Measurements from ENCODE around the gene CACNA2D1. TPM values are rescaled to one million over a fixed set of nuclear protein-coding genes. Genes with fewer than 3 reads are reported as not detected.

Gene CACNA2D1
- total RNA-seq, 1 experiment from 2014 or later, result 0.77 TPM

- Histone ChIP-seq H3K4me3 (ENCODE audit: low read length) (no peak overlapping the region), H3K9me3 (ENCODE audit: low read length) (no peaks in the 10 kb centered on the region), H3K4me1 (ENCODE audit: insufficient read depth, low read length) (no peaks in the 10 kb centered on the region), H3K4me2 (ENCODE audit: low read length) (no peak overlapping the region), H3K9me2 (replicated peaks; ENCODE audit: low read length) (no peaks in the 10 kb centered on the region), H3K36me3 (ENCODE audit: low read depth, low read length) (no peaks in the 10 kb centered on the region), H3K27me3 (ENCODE audit: low read length) (peaks cover 65% of the 10 kb centered on the region), H3K79me2 (ENCODE audit: low read length) (no peaks in the 10 kb centered on the region), H2AFZ (ENCODE audit: low read length) (no peak overlapping the region), H3F3A (ENCODE audit: low read length, unreplicated experiment) (no peaks in the 10 kb centered on the region), H3K9ac (ENCODE audit: low read length) (no peak overlapping the region), H4K20me1 (ENCODE audit: low read length) (no peaks in the 10 kb centered on the region), H3K27ac (ENCODE audit: low read length) (no peak overlapping the region)
- POLR2A ChIA-PET (ENCODE audit: unreplicated experiment), result no interaction called here
- TF ChIP-seq EZH2 (IDR thresholded peaks at IDR 0.05; ENCODE audit: low read length, unreplicated experiment) (no peak), CTCF (conservative IDR thresholded peaks at IDR 0.05; ENCODE audit: low read depth, low read length) (peak; percentile 59)
- ATAC-seq, result peak; percentile 64
- intact Hi-C loops (cut with micrococcal nuclease), result loop anchor here (2.0 kb wide), 1 partner anchor 120 kb away; no protein-coding TSS in a partner anchor
- no TSS peak for BruUV-seq (replicated peaks)
- peak; percentile 58 for DNase-seq
- CTCF ChIA-PET, result interaction anchor here (0.6 to 0.8 kb wide), 3 partner anchors 212 to 665 kb away, joined by 3 to 6 read pairs (median 3); no protein-coding TSS in a partner anchor
These were observed 278.8 kb downstream of the CACNA2D1 start for GRCh38 chr7:82164813-82165212.

DNA sequence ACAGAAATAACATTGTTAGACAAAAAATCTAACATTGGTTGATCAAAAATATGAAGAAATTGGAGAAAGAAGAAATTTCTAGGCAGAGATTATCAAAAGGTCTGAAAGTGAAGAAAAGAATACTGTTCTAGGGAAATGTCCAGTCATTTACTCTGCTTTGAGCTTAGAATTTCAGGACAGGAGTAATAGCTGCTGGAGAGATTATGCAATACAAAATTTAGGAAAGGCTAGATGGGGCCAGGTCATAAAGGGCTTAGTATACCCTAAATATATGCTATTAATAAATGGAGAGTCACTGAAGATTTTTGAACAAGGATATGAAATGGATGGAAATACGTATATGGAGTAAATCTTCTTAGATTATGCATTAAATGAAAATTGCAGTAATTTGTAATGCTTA lies 279.2 kb downstream of the CACNA2D1 start:
- no peak overlapping the region for H2AFZ ChIP-seq (ENCODE audit: low read length)
- H3K4me3 ChIP-seq (ENCODE audit: low read length), result no peak overlapping the region
- no peaks in the 10 kb centered on the region for H4K20me1 ChIP-seq (ENCODE audit: low read length)
- no peaks in the 10 kb centered on the region for H3F3A ChIP-seq (ENCODE audit: low read length, unreplicated experiment)
- ATAC-seq, result no peak
- intact Hi-C loops (cut with micrococcal nuclease), result loop anchor here (2.0 kb wide), 1 partner anchor 120 kb away; no protein-coding TSS in a partner anchor
- no peak overlapping the region for H3K9ac ChIP-seq (ENCODE audit: low read length)
- no peak for DNase-seq
- ChIA-PET POLR2A (ENCODE audit: unreplicated experiment) (no interaction called here), CTCF (interaction anchor here (0.6 to 0.8 kb wide), 2 partner anchors 440 to 664 kb away, joined by 3 to 6 read pairs; no protein-coding TSS in a partner anchor)
- H3K27me3 ChIP-seq (ENCODE audit: low read length), result peaks cover 61% of the 10 kb centered on the region
- H3K4me1 ChIP-seq (ENCODE audit: insufficient read depth, low read length), result no peaks in the 10 kb centered on the region
- no peaks in the 10 kb centered on the region for H3K9me2 ChIP-seq (replicated peaks; ENCODE audit: low read length)
- H3K36me3 ChIP-seq (ENCODE audit: low read depth, low read length), result no peaks in the 10 kb centered on the region
- no peak overlapping the region for H3K4me2 ChIP-seq (ENCODE audit: low read length)
- no TSS peak for BruUV-seq (replicated peaks)
- TF ChIP-seq CTCF (conservative IDR thresholded peaks at IDR 0.05; ENCODE audit: low read depth, low read length), result no peak
- TF ChIP-seq EZH2 (IDR thresholded peaks at IDR 0.05; ENCODE audit: low read length, unreplicated experiment), result no peak
- no peak for TF ChIP-seq EZH2phosphoT487 (IDR thresholded peaks at IDR 0.05; ENCODE audit: borderline replicate concordance, low read length)
- H3K9me3 ChIP-seq (ENCODE audit: low read length), result no peaks in the 10 kb centered on the region
- H3K79me2 ChIP-seq (ENCODE audit: low read length), result no peaks in the 10 kb centered on the region
- H3K27ac ChIP-seq (ENCODE audit: low read length), result no peak overlapping the region

DNA sequence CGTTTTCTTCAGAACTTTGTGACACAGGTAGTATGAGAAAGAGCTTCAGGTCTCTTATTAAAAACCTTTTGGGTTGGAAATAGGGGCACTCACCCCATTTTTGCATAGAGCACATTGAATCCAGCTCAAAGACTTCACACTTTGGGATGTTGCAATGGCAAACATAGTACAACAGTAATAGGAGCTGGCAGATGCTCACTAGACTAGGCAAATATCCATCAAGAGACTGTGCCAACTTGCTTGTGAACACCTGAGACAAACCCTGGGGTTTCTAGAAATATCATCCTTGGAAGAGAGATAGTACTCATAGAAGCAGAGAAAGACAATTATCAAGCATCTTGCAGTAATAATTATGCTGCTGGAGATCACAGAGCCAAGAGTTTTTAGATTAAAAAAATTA lies 280.0 kb downstream of the CACNA2D1 start:
- Histone ChIP-seq H3K36me3 (ENCODE audit: low read depth, low read length) (no peaks in the 10 kb centered on the region), H3K4me2 (ENCODE audit: low read length) (no peak overlapping the region), H3K4me1 (ENCODE audit: insufficient read depth, low read length) (no peaks in the 10 kb centered on the region), H3K4me3 (ENCODE audit: low read length) (no peak overlapping the region), H3K9ac (ENCODE audit: low read length) (no peak overlapping the region), H3K27ac (ENCODE audit: low read length) (no peak overlapping the region), H3K9me2 (replicated peaks; ENCODE audit: low read length) (no peaks in the 10 kb centered on the region), H3F3A (ENCODE audit: low read length, unreplicated experiment) (no peaks in the 10 kb centered on the region), H3K27me3 (ENCODE audit: low read length) (peaks cover 55% of the 10 kb centered on the region), H3K79me2 (ENCODE audit: low read length) (no peaks in the 10 kb centered on the region), H2AFZ (ENCODE audit: low read length) (no peak overlapping the region), H4K20me1 (ENCODE audit: low read length) (no peaks in the 10 kb centered on the region), H3K9me3 (ENCODE audit: low read length) (no peaks in the 10 kb centered on the region)
- no peak for TF ChIP-seq CTCF (conservative IDR thresholded peaks at IDR 0.05; ENCODE audit: low read depth, low read length)
- no peak for TF ChIP-seq EZH2phosphoT487 (IDR thresholded peaks at IDR 0.05; ENCODE audit: borderline replicate concordance, low read length)
- no peak for TF ChIP-seq EZH2 (IDR thresholded peaks at IDR 0.05; ENCODE audit: low read length, unreplicated experiment)
- intact Hi-C loops (cut with micrococcal nuclease), result no loop called here
- ATAC-seq, result no peak
- no peak for DNase-seq
- POLR2A ChIA-PET (ENCODE audit: unreplicated experiment), result no interaction called here
- BruUV-seq (replicated peaks), result no TSS peak
- CTCF ChIA-PET, result no interaction called here

Measured in PC-3 (cell line).